Smooth muscle cell (in vitro differentiated cells): ENCODE results near the gene IRAK1. TPM values are rescaled to one million over a fixed set of nuclear protein-coding genes. Genes with fewer than 3 reads are reported as not detected.

Experiments
- DNase-seq: peaks from one replicate; lab custom pipeline; 2025; ENCODE audit not compliant: unreplicated experiment; lab: John Stamatoyannopoulos, UW
- H2AFZ ChIP-seq: fragments of 200-600 bp; sonication (generic); 2 replicates; pipeline ENCODE4 v1.6.0; 2016; ENCODE audit warnings: antibody characterized with exemption, low read depth, mild to moderate bottlenecking
- H3F3A ChIP-seq: fragments of 200-600 bp; sonication (generic); 2 replicates; pipeline ENCODE4 v1.6.0; 2017; ENCODE audit warnings: antibody characterized with exemption, low read depth
- H3K27ac ChIP-seq: fragments of 200-600 bp; sonication (generic); 2 replicates; pipeline ENCODE4 v1.5.1; 2016; ENCODE audit warnings: low read depth, mild to moderate bottlenecking
- H3K27me3 ChIP-seq: fragments of 200-600 bp; sonication (generic); 2 replicates; pipeline ENCODE4 v1.6.1; 2016; ENCODE audit warnings: low read depth, mild to moderate bottlenecking
- H3K36me3 ChIP-seq: fragments of 200-600 bp; sonication (generic); 2 replicates; pipeline ENCODE4 v1.5.1; 2016; ENCODE audit warnings: low read depth
- H3K4me1 ChIP-seq: fragments of 200-600 bp; sonication (generic); 2 replicates; pipeline ENCODE4 v1.5.1; 2016; ENCODE audit warnings: low read depth
- H3K4me2 ChIP-seq: fragments of 200-600 bp; sonication (generic); 2 replicates; pipeline ENCODE4 v1.6.0; 2016; ENCODE audit warnings: mild to moderate bottlenecking
- H3K4me3 ChIP-seq: fragments of 200-600 bp; sonication (generic); 2 replicates; pipeline ENCODE4 v1.5.1; 2016; ENCODE audit warnings: mild to moderate bottlenecking
- H3K79me2 ChIP-seq: fragments of 200-600 bp; sonication (generic); 2 replicates; pipeline ENCODE4 v1.6.0; 2016; ENCODE audit warnings: low read depth, mild to moderate bottlenecking
- H3K9ac ChIP-seq: fragments of 200-600 bp; sonication (generic); 2 replicates; pipeline ENCODE4 v1.6.0; 2016; ENCODE audit warnings: low read depth
- H3K9me3 ChIP-seq: fragments of 200-600 bp; sonication (generic); replicated peaks from 2 replicates; pipeline ENCODE4 v1.5.1; 2016; ENCODE audit warnings: low read depth
- H4K20me1 ChIP-seq: fragments of 200-600 bp; sonication (generic); 2 replicates; pipeline ENCODE4 v1.6.0; 2016; ENCODE audit warnings: low read depth
- WGBS: methylation state at CpG from one replicate; pipeline ENCODE4 v1.1.7; 2016; ENCODE audit warnings: low lambda C conversion rate; 5-methylcytosine and 5-hydroxymethylcytosine counted together
- microRNA counts: library from miRNA; unstranded; fragments of <30 nt; microRNA quantifications from one replicate; lab custom pipeline; 2016
- microRNA-seq: library from miRNA; unstranded; fragments of <30 nt; microRNA quantifications from one replicate; pipeline ENCODE4, GENCODE V29; 2016; ENCODE audit warnings: borderline number of aligned reads
- polyA plus RNA-seq: library from polyadenylated mRNA; unstranded; fragments of >200 nt; fragmentation: Nextera tagmentation; extraction: Ambion mirVana; gene quantifications from 2 replicates; pipeline ENCODE4 v1.2.1, GENCODE V29; 2016
- small RNA-seq: library from RNA; depleted of rRNA; stranded (forward); fragments of <200 nt; gene quantifications from one replicate; pipeline ENCODE3, GENCODE V24; 2014
- total RNA-seq: library from RNA; depleted of rRNA; stranded (reverse); fragments of >200 nt; gene quantifications from 2 replicates; pipeline ENCODE4 v1.2.3, GENCODE V29; 2014
- TF ChIP-seq, protein P1 (sequence below): fragments of 200-600 bp; sonication (generic); IDR thresholded peaks from 2 replicates; pipeline ENCODE4 v1.5.1; 2017; ENCODE audit warnings: borderline replicate concordance, mild to moderate bottlenecking, antibody characterized with exemption; ENCODE audit not compliant: insufficient read depth, poor library complexity, severe bottlenecking

IRAK1 gene
- total and polyA plus RNA-seq, 2 experiments from 2014 or later = 29.4 to 63.4 TPM

DNA sequence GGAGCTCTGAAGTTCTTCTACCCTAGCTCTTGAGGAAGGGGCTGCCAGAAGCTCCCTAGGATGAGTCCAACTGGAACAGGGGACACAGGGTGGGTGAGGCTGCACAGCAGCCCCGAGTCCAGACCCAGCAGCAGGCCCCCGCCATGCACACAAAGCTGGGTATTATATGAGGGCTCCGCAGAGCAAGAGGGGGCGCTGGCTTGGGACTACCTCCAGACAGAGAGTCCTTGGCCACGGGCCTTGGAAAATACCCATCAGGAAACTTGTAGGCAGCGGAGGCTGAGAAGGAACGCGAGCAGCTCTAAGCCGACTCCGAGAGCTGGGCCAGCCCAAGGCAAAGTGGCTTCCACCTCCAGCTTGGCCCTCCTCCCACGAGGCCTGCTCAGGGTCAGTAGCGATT is 56.2 kb downstream of the IRAK1 start:
- Histone ChIP-seq H3K9ac (no peak overlapping the region), H3K4me3 (no peak overlapping the region), H3K4me1 (no peaks in the 10 kb centered on the region), H3K79me2 (peaks cover 42% of the 10 kb centered on the region), H3F3A (no peaks in the 10 kb centered on the region), H2AFZ (no peak overlapping the region), H3K9me3 (no peaks in the 10 kb centered on the region), H3K4me2 (no peak overlapping the region), H3K36me3 (no peaks in the 10 kb centered on the region), H4K20me1 (peaks cover 69% of the 10 kb centered on the region), H3K27ac (no peak overlapping the region), H3K27me3 (no peaks in the 10 kb centered on the region)
- no peak for DNase-seq
- TF ChIP-seq, protein P1, sequence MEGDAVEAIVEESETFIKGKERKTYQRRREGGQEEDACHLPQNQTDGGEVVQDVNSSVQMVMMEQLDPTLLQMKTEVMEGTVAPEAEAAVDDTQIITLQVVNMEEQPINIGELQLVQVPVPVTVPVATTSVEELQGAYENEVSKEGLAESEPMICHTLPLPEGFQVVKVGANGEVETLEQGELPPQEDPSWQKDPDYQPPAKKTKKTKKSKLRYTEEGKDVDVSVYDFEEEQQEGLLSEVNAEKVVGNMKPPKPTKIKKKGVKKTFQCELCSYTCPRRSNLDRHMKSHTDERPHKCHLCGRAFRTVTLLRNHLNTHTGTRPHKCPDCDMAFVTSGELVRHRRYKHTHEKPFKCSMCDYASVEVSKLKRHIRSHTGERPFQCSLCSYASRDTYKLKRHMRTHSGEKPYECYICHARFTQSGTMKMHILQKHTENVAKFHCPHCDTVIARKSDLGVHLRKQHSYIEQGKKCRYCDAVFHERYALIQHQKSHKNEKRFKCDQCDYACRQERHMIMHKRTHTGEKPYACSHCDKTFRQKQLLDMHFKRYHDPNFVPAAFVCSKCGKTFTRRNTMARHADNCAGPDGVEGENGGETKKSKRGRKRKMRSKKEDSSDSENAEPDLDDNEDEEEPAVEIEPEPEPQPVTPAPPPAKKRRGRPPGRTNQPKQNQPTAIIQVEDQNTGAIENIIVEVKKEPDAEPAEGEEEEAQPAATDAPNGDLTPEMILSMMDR = no peak
- 93% methylated on average over 12 of the region's 12 CpGs for WGBS

DNA sequence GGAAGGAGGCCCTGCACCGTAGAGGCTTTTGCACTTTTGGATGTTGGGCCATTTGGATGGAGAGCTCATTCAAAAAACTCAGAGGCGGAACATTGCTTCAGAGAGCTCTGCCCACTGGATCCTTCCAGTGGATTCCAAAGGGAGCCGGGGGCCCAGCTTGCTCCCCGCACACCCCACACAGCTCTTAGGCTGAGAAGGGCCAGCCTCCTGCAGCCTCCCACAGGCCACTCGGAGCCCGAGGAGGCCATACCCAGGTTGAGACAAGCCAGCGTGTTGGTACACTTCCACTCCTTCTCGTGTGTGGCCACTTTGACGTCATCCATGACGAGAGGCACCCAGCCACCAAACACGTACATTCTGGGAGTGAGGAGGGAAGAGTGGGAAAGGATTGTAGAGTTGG is 58.4 kb downstream of the IRAK1 start:
- H2AFZ ChIP-seq = no peak overlapping the region
- 92% methylated on average over 11 of the region's 11 CpGs for WGBS
- H3K9ac ChIP-seq = no peak overlapping the region
- no peaks in the 10 kb centered on the region for H3K27me3 ChIP-seq
- no peaks in the 10 kb centered on the region for H3K9me3 ChIP-seq
- H3K36me3 ChIP-seq = no peaks in the 10 kb centered on the region
- no peak overlapping the region for H3K27ac ChIP-seq
- no peaks in the 10 kb centered on the region for H3F3A ChIP-seq
- no peak for DNase-seq
- no peak overlapping the region for H3K4me2 ChIP-seq
- TF ChIP-seq, protein P1 = no peak
- H4K20me1 ChIP-seq = peaks cover 46% of the 10 kb centered on the region
- peaks cover 20% of the 10 kb centered on the region for H3K79me2 ChIP-seq
- H3K4me1 ChIP-seq = no peaks in the 10 kb centered on the region
- H3K4me3 ChIP-seq = no peak overlapping the region

DNA sequence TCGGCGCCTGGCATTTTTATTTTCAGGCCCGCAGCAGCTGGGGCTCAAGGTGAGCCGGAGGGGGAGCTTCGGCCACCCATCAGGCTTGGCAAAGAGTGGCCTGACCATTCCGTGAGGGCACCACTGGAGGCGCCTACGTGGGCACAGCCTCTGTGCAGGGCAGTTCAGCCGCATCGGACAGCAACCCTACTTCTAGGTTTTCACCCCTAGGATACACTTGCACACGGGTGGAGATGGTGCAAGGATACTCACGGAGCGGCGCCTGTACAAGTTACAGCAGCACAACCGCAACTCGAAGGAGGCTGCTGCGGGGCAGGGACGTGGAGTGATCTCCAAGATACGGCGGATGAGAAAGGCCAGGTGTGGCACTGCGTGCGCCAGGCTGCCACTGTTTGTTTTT is 58.9 kb downstream of the IRAK1 start:
- no peak for DNase-seq
- H3K27ac ChIP-seq = no peak overlapping the region
- no peak overlapping the region for H2AFZ ChIP-seq
- 93% methylated on average over 20 of the region's 22 CpGs for WGBS
- H3K4me2 ChIP-seq = no peak overlapping the region
- H3K9ac ChIP-seq = no peak overlapping the region
- H3K4me3 ChIP-seq = no peak overlapping the region
- H3F3A ChIP-seq = no peaks in the 10 kb centered on the region
- no peaks in the 10 kb centered on the region for H3K9me3 ChIP-seq
- H4K20me1 ChIP-seq = peaks cover 41% of the 10 kb centered on the region
- no peaks in the 10 kb centered on the region for H3K27me3 ChIP-seq
- H3K79me2 ChIP-seq = peaks cover 15% of the 10 kb centered on the region
- no peaks in the 10 kb centered on the region for H3K36me3 ChIP-seq
- TF ChIP-seq, protein P1 = no peak
- H3K4me1 ChIP-seq = no peaks in the 10 kb centered on the region

MicroRNA genes within 50 kb of the gene (microRNA counts, 767-probe panel; counts per million panel counts)
- microRNA hsa-miR-718 (lab: Ali Mortazavi, UCI) = 183 counts per million

Small RNA genes within 50 kb of the gene (microRNA-seq; reads per million reads assigned to microRNA genes)
- gene MIR3202-1 (not detected), gene MIR3202-2 (not detected), gene MIR718 (not detected)

Small RNA genes within 50 kb of the gene (small RNA-seq; reads per million reads assigned to genes)
- gene MIR3202-1 = not detected

Other genes with a start within 250 kb of the IRAK1 start
- gene SRPK3, start 238.9 kb downstream of the IRAK1 start, total RNA-seq = not detected in 2 replicates
- 0.05 and 1.5 TPM in 2 replicates for gene SRPK3, start 238.9 kb downstream of the IRAK1 start, polyA plus RNA-seq
- 63.3 and 86.0 TPM in 2 replicates for gene IDH3G, start 225.5 kb downstream of the IRAK1 start, total RNA-seq
- gene IDH3G, start 225.5 kb downstream of the IRAK1 start, polyA plus RNA-seq = 88.9 and 89.7 TPM in 2 replicates
- 397 and 443 TPM in 2 replicates for gene SSR4, start 225.2 kb downstream of the IRAK1 start, total RNA-seq
- gene SSR4, start 225.2 kb downstream of the IRAK1 start, polyA plus RNA-seq = 663 and 677 TPM in 2 replicates
- gene PDZD4, start 189.4 kb downstream of the IRAK1 start, total RNA-seq = 2.3 and 3.1 TPM in 2 replicates
- 2.3 and 2.9 TPM in 2 replicates for gene PDZD4, start 189.4 kb downstream of the IRAK1 start, polyA plus RNA-seq
- gene L1CAM, start 133.7 kb downstream of the IRAK1 start, total RNA-seq = 27.2 and 38.6 TPM in 2 replicates
- 61.1 and 68.7 TPM in 2 replicates for gene L1CAM, start 133.7 kb downstream of the IRAK1 start, polyA plus RNA-seq
- gene AVPR2, start 115.2 kb downstream of the IRAK1 start, total RNA-seq = not detected in 2 replicates
- gene AVPR2, start 115.2 kb downstream of the IRAK1 start, polyA plus RNA-seq = not detected in 2 replicates
- gene ARHGAP4, start 93.6 kb downstream of the IRAK1 start, total RNA-seq = 7.6 and 10.9 TPM in 2 replicates
- 11.5 and 15.5 TPM in 2 replicates for gene ARHGAP4, start 93.6 kb downstream of the IRAK1 start, polyA plus RNA-seq
- gene NAA10, start 84.9 kb downstream of the IRAK1 start, total RNA-seq = 80.1 and 81.2 TPM in 2 replicates
- 124 and 149 TPM in 2 replicates for gene NAA10, start 84.9 kb downstream of the IRAK1 start, polyA plus RNA-seq
- gene RENBP, start 75.3 kb downstream of the IRAK1 start, total RNA-seq = not detected in 2 replicates
- 0.11 and 0.43 TPM in 2 replicates for gene RENBP, start 75.3 kb downstream of the IRAK1 start, polyA plus RNA-seq
- 23.3 and 23.7 TPM in 2 replicates for gene HCFC1, start 48.1 kb downstream of the IRAK1 start, total RNA-seq
- gene HCFC1, start 48.1 kb downstream of the IRAK1 start, polyA plus RNA-seq = 22.8 and 28.0 TPM in 2 replicates
- gene TMEM187, start 47.1 kb downstream of the IRAK1 start, total RNA-seq = 5.0 and 6.2 TPM in 2 replicates
- 9.8 and 11.2 TPM in 2 replicates for gene TMEM187, start 47.1 kb downstream of the IRAK1 start, polyA plus RNA-seq
- gene MECP2, start 77.8 kb upstream of the IRAK1 start, total RNA-seq = 13.1 and 17.9 TPM in 2 replicates
- 11.9 and 15.0 TPM in 2 replicates for gene MECP2, start 77.8 kb upstream of the IRAK1 start, polyA plus RNA-seq
- not detected in 2 replicates for gene OPN1LW, start 124.3 kb upstream of the IRAK1 start, total RNA-seq
- not detected in 2 replicates for gene OPN1LW, start 124.3 kb upstream of the IRAK1 start, polyA plus RNA-seq
- not detected in 2 replicates for gene OPN1MW, start 162.7 kb upstream of the IRAK1 start, total RNA-seq
- not detected in 2 replicates for gene OPN1MW, start 162.7 kb upstream of the IRAK1 start, polyA plus RNA-seq
- gene OPN1MW2, start 199.9 kb upstream of the IRAK1 start, total RNA-seq = not detected in 2 replicates
- gene OPN1MW2, start 199.9 kb upstream of the IRAK1 start, polyA plus RNA-seq = not detected in 2 replicates
- not detected in 2 replicates for gene OPN1MW3, start 237.7 kb upstream of the IRAK1 start, total RNA-seq
- not detected in 2 replicates for gene OPN1MW3, start 237.7 kb upstream of the IRAK1 start, polyA plus RNA-seq